ENCODE results near the gene KCNMB2. TPM values are rescaled to one million over a fixed set of nuclear protein-coding genes. Genes with fewer than 3 reads are reported as not detected.
"Not testable (repeated sequence)": the region's sequence is repeated elsewhere in the genome, so short reads cannot be mapped to it uniquely, and the experiment has no call there.

KCNMB2 gene
- total RNA-seq, 1 experiment from 2014 or later: not detected

DNA sequence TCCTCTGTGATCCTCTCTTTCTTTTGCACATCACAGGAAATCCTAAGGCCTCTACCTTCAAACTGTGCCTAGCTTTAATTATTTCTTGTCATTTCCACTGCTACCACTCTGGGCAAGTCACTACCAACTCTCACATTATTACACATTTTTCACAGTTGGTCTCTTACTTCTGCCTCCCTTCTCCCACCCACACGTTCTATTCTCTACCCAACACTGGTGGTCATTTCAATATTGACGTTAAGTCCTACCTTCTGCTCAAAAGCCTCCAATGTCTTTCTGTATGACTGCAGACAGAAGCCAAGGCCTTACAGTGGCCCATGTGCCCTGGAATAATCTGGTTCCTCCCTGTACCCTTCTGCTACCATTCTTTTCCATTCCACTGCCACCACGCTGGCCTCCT is 3.9 kb downstream of the KCNMB2 start:
- no peak for DNase-seq (ENCODE audit: low spot score)
- H3K27ac ChIP-seq (ENCODE audit: low read depth, low read length, poor library complexity, severe bottlenecking): no peak overlapping the region
- ChIA-PET CTCF (no interaction called here), POLR2A (ENCODE audit: low non-redundant PET) (no interaction called here)
- intact Hi-C loops (cut with micrococcal nuclease; ENCODE audit: unreplicated experiment): no loop called here
- H3K27me3 ChIP-seq (replicated peaks; ENCODE audit: insufficient read depth, low read depth, low read length, poor library complexity): no peaks in the 10 kb centered on the region
- H3K36me3 ChIP-seq (ENCODE audit: insufficient read depth, low read length, poor library complexity, severe bottlenecking): no peaks in the 10 kb centered on the region
- H3K4me3 ChIP-seq (ENCODE audit: low read depth, low read length, poor library complexity, severe bottlenecking): no peak overlapping the region
- H3K4me1 ChIP-seq (ENCODE audit: insufficient read depth, low read length, poor library complexity, severe bottlenecking): no peaks in the 10 kb centered on the region
- H3K9me3 ChIP-seq (ENCODE audit: low read depth, low read length, poor library complexity, severe bottlenecking): no peaks in the 10 kb centered on the region
- TF ChIP-seq, protein P1, sequence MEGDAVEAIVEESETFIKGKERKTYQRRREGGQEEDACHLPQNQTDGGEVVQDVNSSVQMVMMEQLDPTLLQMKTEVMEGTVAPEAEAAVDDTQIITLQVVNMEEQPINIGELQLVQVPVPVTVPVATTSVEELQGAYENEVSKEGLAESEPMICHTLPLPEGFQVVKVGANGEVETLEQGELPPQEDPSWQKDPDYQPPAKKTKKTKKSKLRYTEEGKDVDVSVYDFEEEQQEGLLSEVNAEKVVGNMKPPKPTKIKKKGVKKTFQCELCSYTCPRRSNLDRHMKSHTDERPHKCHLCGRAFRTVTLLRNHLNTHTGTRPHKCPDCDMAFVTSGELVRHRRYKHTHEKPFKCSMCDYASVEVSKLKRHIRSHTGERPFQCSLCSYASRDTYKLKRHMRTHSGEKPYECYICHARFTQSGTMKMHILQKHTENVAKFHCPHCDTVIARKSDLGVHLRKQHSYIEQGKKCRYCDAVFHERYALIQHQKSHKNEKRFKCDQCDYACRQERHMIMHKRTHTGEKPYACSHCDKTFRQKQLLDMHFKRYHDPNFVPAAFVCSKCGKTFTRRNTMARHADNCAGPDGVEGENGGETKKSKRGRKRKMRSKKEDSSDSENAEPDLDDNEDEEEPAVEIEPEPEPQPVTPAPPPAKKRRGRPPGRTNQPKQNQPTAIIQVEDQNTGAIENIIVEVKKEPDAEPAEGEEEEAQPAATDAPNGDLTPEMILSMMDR (conservative IDR thresholded peaks at IDR 0.05; ENCODE audit: low read depth, low read length): no peak
- no peak for TF ChIP-seq EZH2 (IDR thresholded peaks at IDR 0.05; ENCODE audit: borderline replicate concordance, low read depth, low read length, poor library complexity, severe bottlenecking)
- no TSS peak for BruUV-seq (replicated peaks)

DNA sequence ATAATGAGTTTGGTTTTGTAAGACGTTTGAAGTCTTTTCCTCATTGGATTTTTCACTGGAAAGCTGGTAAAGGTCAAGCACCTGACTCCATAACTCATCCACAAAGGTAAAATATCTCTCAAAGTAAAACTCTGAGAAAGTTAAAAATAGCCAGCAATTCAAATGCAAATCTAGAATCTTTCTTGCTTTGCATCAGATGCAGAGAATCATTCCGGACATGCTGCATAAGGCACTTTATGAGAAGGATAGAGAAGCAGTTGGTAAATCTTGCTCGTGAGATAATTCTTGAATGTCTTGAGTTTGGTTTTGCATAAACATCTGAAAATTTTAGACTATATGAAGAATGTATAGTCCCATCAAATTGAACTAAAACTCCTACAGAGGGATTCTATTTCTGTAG is 9.1 kb downstream of the KCNMB2 start:
- no peak overlapping the region for H3K27ac ChIP-seq (ENCODE audit: low read depth, low read length, poor library complexity, severe bottlenecking)
- ChIA-PET POLR2A (ENCODE audit: low non-redundant PET) (no interaction called here), CTCF (no interaction called here)
- no peak for TF ChIP-seq EZH2 (IDR thresholded peaks at IDR 0.05; ENCODE audit: borderline replicate concordance, low read depth, low read length, poor library complexity, severe bottlenecking)
- TF ChIP-seq, protein P1 (conservative IDR thresholded peaks at IDR 0.05; ENCODE audit: low read depth, low read length): no peak
- no peaks in the 10 kb centered on the region for H3K4me1 ChIP-seq (ENCODE audit: insufficient read depth, low read length, poor library complexity, severe bottlenecking)
- no peaks in the 10 kb centered on the region for H3K36me3 ChIP-seq (ENCODE audit: insufficient read depth, low read length, poor library complexity, severe bottlenecking)
- no peak for DNase-seq (ENCODE audit: low spot score)
- intact Hi-C loops (cut with micrococcal nuclease; ENCODE audit: unreplicated experiment): no loop called here
- no peaks in the 10 kb centered on the region for H3K9me3 ChIP-seq (ENCODE audit: low read depth, low read length, poor library complexity, severe bottlenecking)
- BruUV-seq (replicated peaks): no TSS peak
- H3K4me3 ChIP-seq (ENCODE audit: low read depth, low read length, poor library complexity, severe bottlenecking): no peak overlapping the region
- no peaks in the 10 kb centered on the region for H3K27me3 ChIP-seq (replicated peaks; ENCODE audit: insufficient read depth, low read depth, low read length, poor library complexity)

GRCh38 chr3:178546079-178546478 is 9.8 kb downstream of the KCNMB2 start:
- ChIA-PET POLR2A (ENCODE audit: low non-redundant PET) (no interaction called here), CTCF (no interaction called here)
- DNase-seq (ENCODE audit: low spot score): no peak
- H3K27me3 ChIP-seq (replicated peaks; ENCODE audit: insufficient read depth, low read depth, low read length, poor library complexity): no peaks in the 10 kb centered on the region
- H3K4me1 ChIP-seq (ENCODE audit: insufficient read depth, low read length, poor library complexity, severe bottlenecking): no peaks in the 10 kb centered on the region
- H3K27ac ChIP-seq (ENCODE audit: low read depth, low read length, poor library complexity, severe bottlenecking): no peak overlapping the region
- intact Hi-C loops (cut with micrococcal nuclease; ENCODE audit: unreplicated experiment): no loop called here
- no TSS peak for BruUV-seq (replicated peaks)
- TF ChIP-seq, protein P1 (conservative IDR thresholded peaks at IDR 0.05; ENCODE audit: low read depth, low read length): no peak
- TF ChIP-seq EZH2 (IDR thresholded peaks at IDR 0.05; ENCODE audit: borderline replicate concordance, low read depth, low read length, poor library complexity, severe bottlenecking): no peak
- H3K4me3 ChIP-seq (ENCODE audit: low read depth, low read length, poor library complexity, severe bottlenecking): no peak overlapping the region
- H3K36me3 ChIP-seq (ENCODE audit: insufficient read depth, low read length, poor library complexity, severe bottlenecking): no peaks in the 10 kb centered on the region
- H3K9me3 ChIP-seq (ENCODE audit: low read depth, low read length, poor library complexity, severe bottlenecking): no peaks in the 10 kb centered on the region

GRCh38 chr3:178549426-178549825 is 13.2 kb downstream of the KCNMB2 start:
- H3K27ac ChIP-seq (ENCODE audit: low read depth, low read length, poor library complexity, severe bottlenecking); H3K9me3 ChIP-seq (ENCODE audit: low read depth, low read length, poor library complexity, severe bottlenecking); H3K27me3 ChIP-seq (replicated peaks; ENCODE audit: insufficient read depth, low read depth, low read length, poor library complexity); POLR2A ChIA-PET (ENCODE audit: low non-redundant PET); CTCF ChIA-PET; H3K36me3 ChIP-seq (ENCODE audit: insufficient read depth, low read length, poor library complexity, severe bottlenecking); intact Hi-C loops (cut with micrococcal nuclease; ENCODE audit: unreplicated experiment); H3K4me3 ChIP-seq (ENCODE audit: low read depth, low read length, poor library complexity, severe bottlenecking); H3K4me1 ChIP-seq (ENCODE audit: insufficient read depth, low read length, poor library complexity, severe bottlenecking); BruUV-seq (replicated peaks); DNase-seq (ENCODE audit: low spot score): not testable (repeated sequence)
